ENCODE results near the gene CPLANE1.

CPLANE1 gene

GRCh38 chr5:37080697-37081096, 168.5 kb downstream of the CPLANE1 start:
- peaks cover 4% of the 10 kb centered on the region; the same call in 1 of the 2 replicates for H3K36me3 ChIP-seq (ENCODE audit: insufficient read depth, low read length)
- H3K4me1 ChIP-seq (ENCODE audit: insufficient read depth, low read length, severe bottlenecking): no peaks in the 10 kb centered on the region
- no peak for TF ChIP-seq EZH2 (IDR thresholded peaks at IDR 0.05; ENCODE audit: borderline replicate concordance, low read length)
- no peak for TF ChIP-seq CTCF (IDR thresholded peaks at IDR 0.05; ENCODE audit: low read length)
- H3K4me2 ChIP-seq (ENCODE audit: low read length): no peak overlapping the region
- no peak overlapping the region for H3K9ac ChIP-seq (ENCODE audit: low read length)
- no peak overlapping the region for H3K27ac ChIP-seq (ENCODE audit: low read depth, low read length, poor library complexity, severe bottlenecking)
- H3K9me3 ChIP-seq (ENCODE audit: low read length): no peaks in the 10 kb centered on the region
- H2AFZ ChIP-seq (ENCODE audit: low read length): no peak overlapping the region
- H3K9me2 ChIP-seq (ENCODE audit: low read depth, low read length): no peaks in the 10 kb centered on the region
- no peaks in the 10 kb centered on the region for H3F3A ChIP-seq (ENCODE audit: insufficient read depth, low read length)
- H4K20me1 ChIP-seq (ENCODE audit: insufficient read depth, low read length): no peaks in the 10 kb centered on the region
- H3K4me3 ChIP-seq (ENCODE audit: low read depth, low read length, poor library complexity, severe bottlenecking): no peak overlapping the region
- H3K79me2 ChIP-seq (ENCODE audit: insufficient read depth, low read length): no peaks in the 10 kb centered on the region
- H3K27me3 ChIP-seq (ENCODE audit: insufficient read depth, low read length): no peaks in the 10 kb centered on the region

- TF ChIP-seq CTCF (IDR thresholded peaks at IDR 0.05; ENCODE audit: low read length): no peak
- TF ChIP-seq EZH2 (IDR thresholded peaks at IDR 0.05; ENCODE audit: borderline replicate concordance, low read length): no peak
These were observed 172.0 kb downstream of the CPLANE1 start for GRCh38 chr5:37077146-37077545.

GRCh38 chr5:37075399-37075950, 173.7 kb downstream of the CPLANE1 start:
- no peak overlapping the region for H3K4me2 ChIP-seq (ENCODE audit: low read length)
- H3K9ac ChIP-seq (ENCODE audit: low read length): no peak overlapping the region
- no peaks in the 10 kb centered on the region for H3K9me3 ChIP-seq (ENCODE audit: low read length)
- TF ChIP-seq EZH2 (IDR thresholded peaks at IDR 0.05; ENCODE audit: borderline replicate concordance, low read length) (no peak), CTCF (IDR thresholded peaks at IDR 0.05; ENCODE audit: low read length) (no peak)
- H3K4me1 ChIP-seq (ENCODE audit: insufficient read depth, low read length, severe bottlenecking): no peaks in the 10 kb centered on the region
- no peak overlapping the region for H3K27ac ChIP-seq (ENCODE audit: low read depth, low read length, poor library complexity, severe bottlenecking)
- H3K36me3 ChIP-seq (ENCODE audit: insufficient read depth, low read length): peaks cover 4% of the 10 kb centered on the region; the same call in 1 of the 2 replicates
- H3K9me2 ChIP-seq (ENCODE audit: low read depth, low read length): no peaks in the 10 kb centered on the region
- no peaks in the 10 kb centered on the region for H3K27me3 ChIP-seq (ENCODE audit: insufficient read depth, low read length)
- no peaks in the 10 kb centered on the region for H4K20me1 ChIP-seq (ENCODE audit: insufficient read depth, low read length)
- no peak overlapping the region for H2AFZ ChIP-seq (ENCODE audit: low read length)
- H3K4me3 ChIP-seq (ENCODE audit: low read depth, low read length, poor library complexity, severe bottlenecking): no peak overlapping the region
- no peaks in the 10 kb centered on the region for H3F3A ChIP-seq (ENCODE audit: insufficient read depth, low read length)
- H3K79me2 ChIP-seq (ENCODE audit: insufficient read depth, low read length): no peaks in the 10 kb centered on the region

More at GRCh38 chr5:37077146-37077545, 172.0 kb downstream of the CPLANE1 start:
- Histone ChIP-seq H3K79me2 (ENCODE audit: insufficient read depth, low read length) (no peaks in the 10 kb centered on the region), H3F3A (ENCODE audit: insufficient read depth, low read length) (no peaks in the 10 kb centered on the region), H3K36me3 (ENCODE audit: insufficient read depth, low read length) (peaks cover 4% of the 10 kb centered on the region; the same call in 1 of the 2 replicates), H3K4me1 (ENCODE audit: insufficient read depth, low read length, severe bottlenecking) (no peaks in the 10 kb centered on the region), H3K9me2 (ENCODE audit: low read depth, low read length) (no peaks in the 10 kb centered on the region), H3K9ac (ENCODE audit: low read length) (no peak overlapping the region), H3K27me3 (ENCODE audit: insufficient read depth, low read length) (no peaks in the 10 kb centered on the region), H4K20me1 (ENCODE audit: insufficient read depth, low read length) (no peaks in the 10 kb centered on the region), H2AFZ (ENCODE audit: low read length) (no peak overlapping the region), H3K4me2 (ENCODE audit: low read length) (no peak overlapping the region), H3K27ac (ENCODE audit: low read depth, low read length, poor library complexity, severe bottlenecking) (no peak overlapping the region), H3K4me3 (ENCODE audit: low read depth, low read length, poor library complexity, severe bottlenecking) (no peak overlapping the region), H3K9me3 (ENCODE audit: low read length) (no peaks in the 10 kb centered on the region)

Data from OCI-LY1 (cell line).